Stimulated activated CD8-positive, alpha-beta memory T cell treated with anti-CD3 and anti-CD28 coated beads, Interleukin-12 subunit alpha, Interleukin-12 subunit beta, amount 100 ng/mL, for 24 hours (primary cell): ENCODE data around the gene EPN3.

Experiments
- DNase-seq: peaks from one replicate; pipeline ENCODE4 v3.0.0-alpha.2; 2020; ENCODE audit errors: extremely low read depth

Gene EPN3

GRCh38 chr17:50549256-50549941 lies 16.9 kb downstream of the EPN3 start:
- DNase-seq, result no peak

GRCh38 chr17:50549969-50550368 lies 17.4 kb downstream of the EPN3 start:
- no peak for DNase-seq

- DNase-seq, result no peak
These were observed 18.3 kb downstream of the EPN3 start for GRCh38 chr17:50550661-50551432.

- no peak for DNase-seq
These were observed 18.9 kb downstream of the EPN3 start for GRCh38 chr17:50551433-50551815.

GRCh38 chr17:50551884-50552283 lies 19.3 kb downstream of the EPN3 start:
- DNase-seq, result no peak

- no peak for DNase-seq
These were observed 21.7 kb downstream of the EPN3 start for GRCh38 chr17:50554201-50554600.

- DNase-seq, result no peak
These were observed 24.3 kb downstream of the EPN3 start for GRCh38 chr17:50556803-50557202.

- no peak for DNase-seq
These were observed 25.1 kb downstream of the EPN3 start for GRCh38 chr17:50557630-50558029.

- no peak for DNase-seq
These were observed 25.6 kb downstream of the EPN3 start for GRCh38 chr17:50558091-50558490.

GRCh38 chr17:50558581-50558940 lies 26.0 kb downstream of the EPN3 start:
- DNase-seq, result no peak

- DNase-seq, result no peak
These were observed 26.5 kb downstream of the EPN3 start for GRCh38 chr17:50558941-50559614.

GRCh38 chr17:50559674-50560184 lies 27.2 kb downstream of the EPN3 start:
- DNase-seq, result no peak

- DNase-seq, result peak; percentile 61
These were observed 27.8 kb downstream of the EPN3 start, which contains the start of gene CACNA1G for GRCh38 chr17:50560185-50560824. CACNA1G (plus strand) TSS chr17:50560715; CDS start chr17:50561460, 745 bp downstream.

GRCh38 chr17:50560931-50561745 lies 28.6 kb downstream of the EPN3 start:
- no peak for DNase-seq

- no peak for DNase-seq
These were observed 29.2 kb downstream of the EPN3 start for GRCh38 chr17:50561746-50562141.

- no peak for DNase-seq
These were observed 29.9 kb downstream of the EPN3 start for GRCh38 chr17:50562242-50563091.

GRCh38 chr17:50563092-50563511 lies 30.6 kb downstream of the EPN3 start:
- DNase-seq, result no peak

GRCh38 chr17:50564916-50565315 lies 32.4 kb downstream of the EPN3 start:
- no peak for DNase-seq

GRCh38 chr17:50565402-50566350 lies 33.1 kb downstream of the EPN3 start:
- DNase-seq, result no peak
